OCI-LY3 (cell line): Measurements from ENCODE around the gene CNTNAP2.

ENCODE experiments used
- H2AFZ ChIP-seq: fragments of 200-600, 300-600 bp; shearing (Covaris generic); 2 replicates; pipeline ENCODE4 v1.6.0; 2014; ENCODE audit warnings: antibody characterized with exemption, low read depth, low read length
- H3K27ac ChIP-seq: fragments of 200-600, 300-600 bp; sonication (generic); 2 replicates; pipeline ENCODE4 v1.5.1; 2014; ENCODE audit warnings: mild to moderate bottlenecking, low read length, moderate library complexity, mixed read lengths
- H3K27me3 ChIP-seq: fragments of 200-600, 300-600 bp; sonication (generic); 2 replicates; pipeline ENCODE4 v1.6.1; 2014; ENCODE audit warnings: low read depth, low read length, mixed read lengths
- H3K36me3 ChIP-seq: fragments of 200-600, 300-600 bp; sonication (generic); replicated peaks from 2 replicates; pipeline ENCODE3; 2014; ENCODE audit warnings: low read depth, low read length, mixed read lengths
- H3K4me1 ChIP-seq: fragments of 300-600, 200-600 bp; sonication (generic); 2 replicates; pipeline ENCODE4 v1.6.1; 2014; ENCODE audit warnings: low read length, mixed read lengths
- H3K4me2 ChIP-seq: fragments of 200-600, 300-600 bp; sonication (generic); 2 replicates; pipeline ENCODE4 v1.6.1; 2014; ENCODE audit warnings: low read length, mixed read lengths
- H3K4me3 ChIP-seq: fragments of 300-600, 200-600 bp; sonication (generic); 2 replicates; pipeline ENCODE4 v1.5.1; 2014; ENCODE audit warnings: antibody characterized with exemption, mild to moderate bottlenecking, low read length, moderate library complexity
- H3K79me2 ChIP-seq: fragments of 300-600, 200-600 bp; shearing (Covaris generic); 2 replicates; pipeline ENCODE4 v1.6.1; 2014; ENCODE audit warnings: mild to moderate bottlenecking, low read length, mixed read lengths
- H3K9ac ChIP-seq: fragments of 300-600, 200-600 bp; shearing (Covaris generic); 2 replicates; pipeline ENCODE4 v1.6.0; 2014; ENCODE audit warnings: mild to moderate bottlenecking, low read length, moderate library complexity
- H3K9me3 ChIP-seq: fragments of 200-600, 300-600 bp; shearing (Covaris generic); 2 replicates; pipeline ENCODE4 v1.6.1; 2014; ENCODE audit warnings: low read length, mixed read lengths; ENCODE audit not compliant: insufficient read depth
- H4K20me1 ChIP-seq: fragments of 200-600, 300-600 bp; sonication (generic); 2 replicates; pipeline ENCODE4 v1.6.1; 2016; ENCODE audit warnings: low read length, mixed read lengths; ENCODE audit not compliant: insufficient read depth
- CTCF ChIP-seq: fragments of 200-600, 300-600 bp; sonication (generic); IDR thresholded peaks from 2 replicates; pipeline ENCODE4 v1.5.1; 2014; ENCODE audit warnings: antibody characterized with exemption, low read length, low read depth
- EZH2phosphoT487 ChIP-seq: fragments of 200-600 bp; shearing (Covaris generic); IDR thresholded peaks from 2 replicates; pipeline ENCODE4 v1.6.1; 2018; ENCODE audit warnings: antibody characterized with exemption, mixed run types, low read depth

CNTNAP2 gene

GRCh38 chr7:148035950-148036349, 1919.3 kb downstream of the CNTNAP2 start:
- Histone ChIP-seq H3K9me3 (no peaks in the 10 kb centered on the region), H3K27me3 (peaks cover 14% of the 10 kb centered on the region; the same call in 1 of the 2 replicates), H3K4me2 (no peak overlapping the region), H3K9ac (no peak overlapping the region), H2AFZ (no peak overlapping the region), H3K4me1 (peaks cover 10% of the 10 kb centered on the region; the same call in 1 of the 2 replicates), H3K4me3 (no peak overlapping the region), H4K20me1 (no peaks in the 10 kb centered on the region), H3K36me3 (no peaks in the 10 kb centered on the region), H3K27ac (no peak overlapping the region), H3K79me2 (no peaks in the 10 kb centered on the region)
- no peak for TF ChIP-seq EZH2phosphoT487
- no peak for TF ChIP-seq CTCF

- Histone ChIP-seq H3K36me3 (no peaks in the 10 kb centered on the region), H3K79me2 (no peaks in the 10 kb centered on the region), H3K9me3 (no peaks in the 10 kb centered on the region), H3K4me2 (no peak overlapping the region), H3K9ac (no peak overlapping the region), H3K27me3 (peaks cover 14% of the 10 kb centered on the region; the same call in 1 of the 2 replicates), H3K4me1 (peaks cover 7% of the 10 kb centered on the region; the same call in 1 of the 2 replicates), H3K4me3 (no peak overlapping the region), H4K20me1 (no peaks in the 10 kb centered on the region), H3K27ac (no peak overlapping the region), H2AFZ (no peak overlapping the region)
- TF ChIP-seq CTCF: no peak
- no peak for TF ChIP-seq EZH2phosphoT487
Measured at GRCh38 chr7:148037044-148037443, 1920.4 kb downstream of the CNTNAP2 start.

GRCh38 chr7:148041156-148041555, 1924.6 kb downstream of the CNTNAP2 start:
- no peak overlapping the region for H3K9ac ChIP-seq
- H3K4me1 ChIP-seq: no peaks in the 10 kb centered on the region
- H3K4me3 ChIP-seq: no peak overlapping the region
- H3K4me2 ChIP-seq: no peak overlapping the region
- no peaks in the 10 kb centered on the region for H3K79me2 ChIP-seq
- TF ChIP-seq EZH2phosphoT487 (no peak), CTCF (no peak)
- H3K9me3 ChIP-seq: no peaks in the 10 kb centered on the region
- no peaks in the 10 kb centered on the region for H4K20me1 ChIP-seq
- H3K36me3 ChIP-seq: no peaks in the 10 kb centered on the region
- H3K27ac ChIP-seq: no peak overlapping the region
- peaks cover 14% of the 10 kb centered on the region; the same call in 1 of the 2 replicates for H3K27me3 ChIP-seq
- no peak overlapping the region for H2AFZ ChIP-seq

- TF ChIP-seq EZH2phosphoT487: no peak
- TF ChIP-seq CTCF: no peak
- peaks cover 17% of the 10 kb centered on the region; the same call in 1 of the 2 replicates for H3K27me3 ChIP-seq
- no peaks in the 10 kb centered on the region for H3K36me3 ChIP-seq
- no peak overlapping the region for H2AFZ ChIP-seq
- no peaks in the 10 kb centered on the region for H3K79me2 ChIP-seq
- no peak overlapping the region for H3K4me3 ChIP-seq
- no peak overlapping the region for H3K27ac ChIP-seq
- H3K9me3 ChIP-seq: no peaks in the 10 kb centered on the region
- H4K20me1 ChIP-seq: no peaks in the 10 kb centered on the region
- H3K9ac ChIP-seq: no peak overlapping the region
- no peak overlapping the region for H3K4me2 ChIP-seq
- no peaks in the 10 kb centered on the region for H3K4me1 ChIP-seq
Measured at GRCh38 chr7:148042935-148043631, 1926.5 kb downstream of the CNTNAP2 start.
